Uterus (tissue), 2 donors: ENCODE results near the gene BNC2.

ENCODE experiments used
- POLR2A ChIP-seq, 2 donors: fragments of 450-650 bp; IDR thresholded peaks; one replicate each; pipeline ENCODE4 v1.6.1; 2016; ENCODE audit warnings: antibody characterized with exemption in 2 of 2, mild to moderate bottlenecking in 1 of 2, moderate library complexity in 1 of 2
- TF ChIP-seq, protein P1 (sequence below), 4 experiments: fragments of 200-600 bp in 2 of 4; fragments of 450-650 bp in 2 of 4; sonication (generic) in 2 of 4; IDR thresholded peaks; one replicate each; pipeline ENCODE4 v1.5.1; 2016 to 2019; ENCODE audit warnings: antibody characterized with exemption in 4 of 4, mild to moderate bottlenecking in 2 of 4, moderate library complexity in 1 of 4

GRCh38 chr9:16501141-16501540, 369.3 kb downstream of the BNC2 start:
- TF ChIP-seq, protein P1, sequence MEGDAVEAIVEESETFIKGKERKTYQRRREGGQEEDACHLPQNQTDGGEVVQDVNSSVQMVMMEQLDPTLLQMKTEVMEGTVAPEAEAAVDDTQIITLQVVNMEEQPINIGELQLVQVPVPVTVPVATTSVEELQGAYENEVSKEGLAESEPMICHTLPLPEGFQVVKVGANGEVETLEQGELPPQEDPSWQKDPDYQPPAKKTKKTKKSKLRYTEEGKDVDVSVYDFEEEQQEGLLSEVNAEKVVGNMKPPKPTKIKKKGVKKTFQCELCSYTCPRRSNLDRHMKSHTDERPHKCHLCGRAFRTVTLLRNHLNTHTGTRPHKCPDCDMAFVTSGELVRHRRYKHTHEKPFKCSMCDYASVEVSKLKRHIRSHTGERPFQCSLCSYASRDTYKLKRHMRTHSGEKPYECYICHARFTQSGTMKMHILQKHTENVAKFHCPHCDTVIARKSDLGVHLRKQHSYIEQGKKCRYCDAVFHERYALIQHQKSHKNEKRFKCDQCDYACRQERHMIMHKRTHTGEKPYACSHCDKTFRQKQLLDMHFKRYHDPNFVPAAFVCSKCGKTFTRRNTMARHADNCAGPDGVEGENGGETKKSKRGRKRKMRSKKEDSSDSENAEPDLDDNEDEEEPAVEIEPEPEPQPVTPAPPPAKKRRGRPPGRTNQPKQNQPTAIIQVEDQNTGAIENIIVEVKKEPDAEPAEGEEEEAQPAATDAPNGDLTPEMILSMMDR (IDR thresholded peaks at IDR 0.05) = no peak
- no peak for TF ChIP-seq POLR2A (IDR thresholded peaks at IDR 0.05)
